Stimulated activated CD4-positive, alpha-beta T cell treated with anti-CD3 and anti-CD28 coated beads, TNF-alpha, amount 100 ng/mL, for 4 hours (primary cell): ENCODE results near the gene C1orf232.

Source experiments
- DNase-seq, 3 experiments: peaks; one replicate each; pipeline ENCODE4 v3.0.0-alpha.2; 2020; ENCODE audit warnings: low read depth in 3 of 3

The C1orf232 gene

GRCh38 chr1:26177182-26177684 is 8.5 kb upstream of the C1orf232 start, which contains the start of gene CNKSR1:
Gene CNKSR1, plus strand, starts transcription at chr1:26177491. Its CDS starts 57 bp downstream, at chr1:26177548.
- DNase-seq: no peak

- no peak for DNase-seq
Observed at GRCh38 chr1:26175346-26175745, 6.6 kb upstream of the C1orf232 start.

DNA sequence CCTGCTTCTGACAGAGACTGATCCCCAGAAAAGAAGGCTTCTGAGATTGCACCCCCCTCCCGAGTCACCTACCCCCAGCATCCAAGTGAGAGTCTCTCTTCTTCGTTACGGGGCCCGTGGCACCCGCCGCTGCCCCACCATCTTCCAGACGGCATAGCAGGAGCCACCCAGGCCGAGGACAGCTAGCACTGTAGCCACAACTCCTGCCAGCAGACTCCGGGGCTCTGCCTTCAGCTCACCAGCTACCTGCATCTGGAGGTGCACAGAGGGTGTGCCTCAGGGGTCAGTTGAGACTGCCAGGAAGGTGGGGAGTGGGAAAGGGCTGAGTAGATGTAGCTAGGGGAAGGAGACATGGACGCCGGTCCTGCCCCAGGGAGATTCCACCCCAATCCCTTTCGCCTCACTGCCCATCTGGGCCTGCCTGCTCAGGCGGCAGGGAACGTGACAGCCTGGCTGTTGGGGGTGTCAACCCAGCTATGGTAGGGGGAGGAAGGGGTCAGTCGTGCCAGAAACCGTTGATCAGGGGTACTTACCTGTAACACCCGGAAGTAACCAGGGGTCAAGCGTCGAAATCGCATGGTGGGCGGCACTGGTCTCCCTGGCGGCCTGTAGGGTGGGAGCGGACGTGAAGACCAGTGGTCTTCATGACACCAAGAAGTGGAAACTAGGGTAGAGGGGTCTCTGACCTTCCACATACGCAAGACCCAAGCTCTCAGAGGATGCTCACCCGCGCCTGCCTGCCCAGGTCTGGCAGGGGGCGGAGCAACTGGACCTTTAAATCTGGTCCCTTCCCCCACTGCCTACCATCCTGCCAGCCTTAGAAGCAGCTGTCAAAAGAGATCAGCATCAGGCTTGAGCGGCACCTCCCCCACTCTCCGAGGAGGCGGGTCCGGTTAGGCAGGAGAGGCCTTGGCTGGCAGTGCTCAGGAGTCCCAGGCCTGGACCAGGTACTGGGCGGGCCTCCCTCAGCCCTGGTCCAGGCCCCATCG is 2.6 kb upstream of the C1orf232 start, which contains the start of gene ZNF593OS:
Gene ZNF593OS (minus strand): TSS at position 749 of the 989 bp plus-strand sequence. CDS start 171 bp downstream, at position 578.
- DNase-seq: no peak

GRCh38 chr1:26170472-26170821 is 1.7 kb upstream of the C1orf232 start:
- DNase-seq: no peak

- DNase-seq: peak; percentile 78 to 81 (median 79)
Observed at GRCh38 chr1:26169669-26170471, 1.1 kb upstream of the C1orf232 start, which contains the start of gene ZNF593. Gene ZNF593, plus strand, starts transcription at chr1:26169908. Its CDS starts 76 bp downstream, at chr1:26169984.

DNA sequence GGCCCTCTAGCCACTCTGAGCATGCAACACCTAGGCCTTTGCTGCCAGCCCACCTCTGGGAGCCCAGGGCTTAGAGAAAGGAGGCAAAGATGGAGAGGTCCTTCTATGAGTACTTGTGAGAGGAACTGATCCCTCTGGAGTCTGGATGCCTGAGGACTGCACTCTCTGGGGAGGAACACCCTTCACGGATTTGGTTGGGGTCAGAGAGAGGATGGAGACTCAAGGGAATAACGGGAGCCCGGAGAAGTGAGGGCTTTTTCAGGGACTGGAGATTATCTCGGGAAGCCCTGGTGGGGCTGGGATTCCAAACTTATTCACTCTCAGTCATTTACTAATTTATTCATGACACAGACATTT is 413 bp upstream of the C1orf232 start:
- no peak for DNase-seq

- no peak for DNase-seq
Observed at GRCh38 chr1:26166719-26167281, 2.0 kb downstream of the C1orf232 start.

DNA sequence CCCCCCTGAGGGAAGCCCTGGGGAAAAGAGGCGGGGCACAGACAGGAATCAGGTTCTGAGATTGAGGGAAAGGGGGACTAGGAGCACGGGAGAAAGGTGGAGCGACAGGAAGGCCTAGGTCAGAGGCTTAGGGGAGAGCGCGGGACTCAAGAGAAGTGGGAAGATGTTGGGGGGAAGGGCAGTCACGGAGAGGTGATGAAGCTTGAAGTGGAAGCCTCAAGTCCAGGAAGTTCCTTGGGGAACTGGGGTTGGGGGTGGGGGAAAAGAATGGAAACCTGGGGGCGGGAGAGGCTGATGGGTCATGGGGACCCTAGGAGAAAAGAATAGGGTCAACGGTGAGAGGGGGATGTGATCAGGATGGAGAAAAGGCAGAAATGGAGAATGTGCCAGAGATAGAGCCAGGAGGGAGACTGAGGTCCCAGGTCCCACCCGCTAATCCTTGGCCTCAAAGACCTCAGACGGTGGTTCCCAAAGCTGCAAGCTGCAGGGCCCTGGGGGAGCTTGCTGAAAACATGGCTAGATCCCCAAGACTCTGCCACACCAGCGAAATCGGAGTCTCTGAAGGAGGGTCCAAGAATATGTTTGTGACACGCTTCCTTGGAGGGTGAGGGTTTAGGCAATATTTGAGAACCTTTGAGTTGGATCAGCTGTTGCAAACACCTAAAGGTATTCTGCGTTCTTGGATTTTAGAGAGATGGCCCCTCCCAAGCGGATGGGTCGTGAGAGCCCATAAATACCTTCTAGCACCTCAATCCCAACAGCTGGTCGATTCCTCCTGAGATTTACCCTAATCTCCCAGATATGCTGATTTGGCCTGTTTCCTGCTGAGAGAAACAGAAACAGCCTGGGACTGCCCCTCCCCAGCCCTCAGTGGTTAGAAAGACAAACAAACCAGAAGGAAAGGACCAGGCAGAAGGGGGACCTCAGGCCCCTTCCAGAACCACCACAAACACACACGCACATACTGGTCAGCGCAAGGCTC is 3.6 kb downstream of the C1orf232 start:
- no peak for DNase-seq

DNA sequence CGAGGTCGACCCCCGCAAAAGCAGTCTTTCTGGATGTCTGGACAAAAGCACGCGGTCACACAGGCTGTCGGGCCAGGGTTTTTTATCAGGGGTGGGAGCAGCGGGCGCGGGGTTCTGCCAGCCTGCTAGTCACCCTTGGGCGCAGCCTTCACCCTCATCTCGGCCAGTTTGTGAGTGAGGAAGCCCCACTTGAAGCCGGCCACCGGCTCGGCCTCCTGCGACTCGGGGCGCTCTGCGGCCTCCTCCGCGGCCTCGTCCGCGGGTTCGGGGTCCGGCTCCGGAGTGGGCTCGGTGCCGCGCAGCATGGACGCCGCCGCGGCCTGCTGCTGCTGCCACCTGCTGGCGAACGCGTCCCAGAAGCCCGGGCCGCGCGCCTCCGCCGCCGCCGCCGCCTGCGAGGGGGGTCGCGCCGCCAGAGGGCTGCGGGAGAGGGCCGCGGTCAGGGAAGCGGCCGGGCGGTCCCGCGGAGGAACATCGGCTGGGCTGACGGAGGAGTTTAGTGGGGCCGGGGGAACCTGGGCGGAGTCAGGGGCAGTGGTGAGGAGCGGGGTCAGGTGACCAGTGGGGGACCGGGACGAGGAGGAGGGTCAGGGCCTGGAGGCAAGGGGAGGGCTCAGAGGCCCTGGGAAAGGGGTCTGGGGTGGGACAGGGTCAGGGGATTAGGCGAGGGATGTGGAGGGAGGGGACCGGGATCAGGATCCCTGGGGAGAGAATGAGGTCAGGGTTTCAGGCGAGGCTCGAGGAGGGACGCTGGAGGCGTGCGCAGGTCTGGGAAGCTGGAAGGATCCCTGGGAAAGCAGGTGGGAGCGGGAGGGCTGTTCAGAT is 4.5 kb downstream of the C1orf232 start:
- peak; percentile 22 to 55 (median 32) for DNase-seq

DNA sequence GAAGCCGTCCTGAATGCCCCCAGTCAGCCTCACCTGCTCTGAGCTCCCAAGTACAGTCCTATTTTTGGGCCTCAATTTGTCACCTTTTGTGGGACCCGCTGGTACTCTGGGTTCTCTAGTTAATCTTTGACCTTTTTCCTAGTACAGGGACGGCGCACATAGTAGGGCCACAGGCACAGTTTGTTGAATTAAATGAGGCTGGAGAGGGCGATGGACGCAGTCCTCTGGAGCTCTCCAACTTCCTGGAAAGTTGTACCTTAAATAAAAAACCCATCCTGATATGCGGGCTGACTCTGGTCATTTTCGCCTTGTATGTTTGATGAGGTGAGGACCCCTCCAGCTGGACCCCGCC is 5.1 kb downstream of the C1orf232 start:
- no peak for DNase-seq

- no peak for DNase-seq
Observed at GRCh38 chr1:26162220-26162709, 6.5 kb downstream of the C1orf232 start.

DNA sequence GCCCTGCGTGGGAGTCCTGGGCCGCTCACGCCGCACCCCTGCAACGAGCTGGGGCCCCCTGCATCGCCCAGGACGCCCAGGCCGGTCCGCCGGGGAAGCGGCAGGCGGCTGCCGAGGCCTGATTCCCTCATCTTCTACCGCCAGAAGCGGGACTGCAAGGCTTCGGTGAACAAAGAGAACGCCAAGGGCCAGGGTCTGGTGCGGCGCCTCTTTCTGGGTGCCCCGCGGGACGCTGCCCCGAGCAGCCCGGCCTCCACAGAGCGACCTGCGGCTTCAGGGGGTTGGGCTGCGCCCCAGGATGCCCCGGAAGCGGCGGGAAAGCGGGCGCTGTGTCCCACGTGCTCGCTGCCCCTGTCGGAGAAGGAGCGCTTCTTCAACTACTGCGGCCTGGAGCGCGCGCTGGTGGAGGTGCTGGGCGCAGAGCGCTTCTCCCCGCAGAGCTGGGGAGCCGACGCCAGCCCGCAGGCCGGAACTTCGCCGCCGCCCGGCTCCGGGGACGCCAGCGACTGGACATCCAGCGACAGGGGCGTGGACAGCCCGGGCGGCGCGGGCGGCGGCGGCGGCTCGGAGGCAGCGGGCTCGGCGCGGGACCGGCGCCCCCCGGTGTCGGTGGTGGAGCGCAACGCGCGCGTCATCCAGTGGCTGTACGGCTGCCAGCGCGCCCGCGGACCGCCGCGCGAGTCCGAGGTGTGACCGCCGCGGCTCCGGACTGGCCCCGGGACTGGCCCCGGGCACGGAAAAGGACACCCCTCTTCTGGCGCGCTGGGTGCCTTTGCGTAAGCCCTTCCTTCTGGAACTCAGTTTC is 7.1 kb downstream of the C1orf232 start:
- peak in 1 of 3 experiments; percentile 39 for DNase-seq

GRCh38 chr1:26160527-26161414 is 8.0 kb downstream of the C1orf232 start:
- no peak for DNase-seq

GRCh38 chr1:26159743-26160039 is 9.1 kb downstream of the C1orf232 start:
- no peak for DNase-seq

DNA sequence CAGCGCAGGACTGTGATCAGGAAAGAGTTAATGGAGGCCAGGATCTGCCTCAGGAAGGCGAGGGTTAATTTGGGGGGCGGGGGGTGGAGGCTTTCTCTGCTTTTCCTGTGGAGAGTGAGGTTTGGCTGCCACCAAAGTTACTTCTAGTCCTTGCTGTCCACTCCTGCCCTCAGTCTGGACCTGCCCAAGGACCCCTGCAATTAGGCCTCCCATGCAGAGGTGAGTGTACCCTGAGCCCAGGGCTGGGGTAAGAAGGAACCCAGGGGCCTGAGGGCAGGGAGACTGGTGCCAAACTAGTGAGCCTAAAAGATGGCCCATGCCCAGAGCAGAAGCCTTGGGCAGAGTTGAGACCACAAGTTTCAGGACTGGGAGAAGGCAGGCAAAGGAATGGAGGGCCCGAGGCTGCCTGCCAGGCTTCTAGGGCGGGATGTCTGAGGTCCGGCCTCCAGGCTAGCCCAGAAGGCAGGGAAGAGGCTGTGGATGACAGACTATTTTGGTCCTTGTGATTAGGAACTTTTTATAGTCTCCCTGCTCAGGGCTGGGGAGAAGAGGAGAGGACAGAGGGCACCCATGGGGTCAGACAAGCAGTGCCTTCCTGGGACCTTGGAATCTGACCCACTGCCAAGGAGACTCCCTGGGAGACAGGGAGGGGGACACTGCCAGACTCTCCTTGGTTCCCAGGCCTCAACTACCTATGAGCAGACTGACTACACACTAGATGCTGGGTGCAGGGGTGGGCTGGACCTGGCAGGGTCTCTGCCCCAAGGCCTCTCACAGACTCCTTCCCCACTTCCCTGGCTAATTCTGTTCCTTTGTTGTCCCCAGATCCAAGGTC is 9.6 kb downstream of the C1orf232 start, which contains the start of gene FAM110D:
Gene FAM110D (plus strand): TSS at position 172 of the 835 bp plus-strand sequence. CDS start 2,213 bp downstream, outside the sequence.
- DNase-seq: no peak

GRCh38 chr1:26158271-26158907 is 10.4 kb downstream of the C1orf232 start:
- no peak for DNase-seq
